Mesendoderm (in vitro differentiated cells): ENCODE results near the gene DHRS9.
"Not testable (repeated sequence)": the region's sequence is repeated elsewhere in the genome, so short reads cannot be mapped to it uniquely, and the experiment has no call there.

Experiments used
- DNase-seq: peaks from one replicate; pipeline ENCODE4 v3.0.0; 2013
- H2AK5ac ChIP-seq: 2 replicates; pipeline ENCODE4 v1.6.1; 2013; ENCODE audit warnings: low read length, inconsistent platforms
- H2BK120ac ChIP-seq: 2 replicates; pipeline ENCODE4 v1.6.1; 2013; ENCODE audit warnings: low read depth, mild to moderate bottlenecking, low read length, moderate library complexity, mixed read lengths
- H2BK15ac ChIP-seq: replicated peaks from 2 replicates; pipeline ENCODE4 v1.6.1; 2013; ENCODE audit warnings: low read depth, mild to moderate bottlenecking, moderate library complexity
- H2BK5ac ChIP-seq: 2 replicates; pipeline ENCODE4 v1.6.1; 2013; ENCODE audit warnings: low read length, inconsistent platforms
- H3K18ac ChIP-seq: 2 replicates; pipeline ENCODE4 v1.6.1; 2013; ENCODE audit warnings: mild to moderate bottlenecking, low read length, mixed read lengths
- H3K23ac ChIP-seq: one replicate; pipeline ENCODE4 v1.6.1; 2013; ENCODE audit warnings: low read length
- H3K27ac ChIP-seq: 2 replicates; pipeline ENCODE4 v1.5.1; 2013; ENCODE audit warnings: low read depth, mild to moderate bottlenecking, inconsistent platforms, low read length, moderate library complexity
- H3K27me3 ChIP-seq: 2 replicates; pipeline ENCODE4 v1.6.1; 2013; ENCODE audit warnings: low read length, control low read depth, mild to moderate bottlenecking, inconsistent platforms; ENCODE audit not compliant: insufficient read depth, poor library complexity
- H3K36me3 ChIP-seq: 2 replicates; pipeline ENCODE4 v1.6.1; 2013; ENCODE audit warnings: low read length, inconsistent platforms; ENCODE audit not compliant: control insufficient read depth, insufficient read depth
- H3K4ac ChIP-seq: one replicate; pipeline ENCODE4 v1.6.1; 2013; ENCODE audit warnings: low read depth, mild to moderate bottlenecking, low read length, moderate library complexity
- H3K4me1 ChIP-seq: 2 replicates; pipeline ENCODE4 v1.6.1; 2013; ENCODE audit warnings: low read depth, low read length, inconsistent platforms; ENCODE audit not compliant: control insufficient read depth
- H3K4me2 ChIP-seq: 2 replicates; pipeline ENCODE4 v1.6.1; 2013; ENCODE audit warnings: low read length
- H3K4me3 ChIP-seq: 2 replicates; pipeline ENCODE4 v1.5.1; 2013; ENCODE audit warnings: mild to moderate bottlenecking, low read length
- H3K56ac ChIP-seq: one replicate; pipeline ENCODE4 v1.6.1; 2013; ENCODE audit warnings: low read length
- H3K79me1 ChIP-seq: 2 replicates; pipeline ENCODE4 v1.6.1; 2013; ENCODE audit warnings: low read length, inconsistent platforms
- H3K79me2 ChIP-seq: 2 replicates; pipeline ENCODE4 v1.6.1; 2013; ENCODE audit warnings: mild to moderate bottlenecking, low read length; ENCODE audit not compliant: control insufficient read depth, insufficient read depth
- H3K9ac ChIP-seq: 2 replicates; pipeline ENCODE4 v1.6.1; 2013; ENCODE audit warnings: low read length, inconsistent platforms
- H4K5ac ChIP-seq: one replicate; pipeline ENCODE4 v1.6.1; 2013; ENCODE audit warnings: low read length
- H4K8ac ChIP-seq: one replicate; pipeline ENCODE4 v1.6.1; 2013; ENCODE audit warnings: low read depth, mild to moderate bottlenecking, control low read depth, low read length, moderate library complexity
- WGBS: extraction: QIAGEN DNeasy Blood & Tissue Kit; methylation state at CpG from one replicate; pipeline ENCODE4 v1.1.7; 2013; ENCODE audit warnings: low lambda C conversion rate, missing lambda C conversion rate; ENCODE audit not compliant: insufficient coverage; ENCODE audit errors: extremely low coverage; 5-methylcytosine and 5-hydroxymethylcytosine counted together

DHRS9 gene

DNA sequence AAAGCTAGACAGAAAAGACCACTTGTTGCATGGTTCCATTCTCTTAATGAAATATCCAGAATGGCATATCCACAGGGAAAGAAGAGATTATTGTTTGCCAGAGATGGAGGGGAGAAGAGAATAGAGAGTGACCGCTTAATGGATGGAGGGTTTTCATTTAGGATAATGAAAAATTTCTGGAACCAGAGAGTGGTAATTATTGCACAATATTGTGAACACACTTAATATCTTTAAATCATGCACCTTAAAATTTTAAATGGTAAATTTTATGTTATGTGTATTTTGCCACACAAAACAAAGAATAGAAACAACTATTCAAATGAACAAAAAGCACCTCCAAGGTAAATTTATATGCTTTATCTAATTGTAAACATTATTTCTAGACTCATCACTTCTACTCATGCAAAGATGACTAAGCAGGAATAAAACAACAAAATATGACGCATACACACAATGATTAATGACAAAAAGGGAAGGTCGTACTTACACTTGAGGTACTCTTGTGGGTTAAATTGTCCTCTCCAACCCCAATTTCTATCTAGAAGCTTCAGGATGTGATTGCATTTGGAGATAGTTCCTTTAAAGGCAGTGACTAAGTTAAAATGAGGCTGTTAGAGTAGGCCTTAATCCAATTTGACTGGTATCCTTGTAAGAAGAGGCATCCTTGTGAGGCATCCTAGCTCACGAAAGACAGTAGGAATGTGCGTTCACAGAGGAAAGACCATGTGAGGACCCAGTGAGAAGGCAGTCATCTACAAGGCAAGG, 18.7 kb upstream of the DHRS9 start:
- WGBS, result no CpG with 5 or more reads among the region's 5 CpGs
- no peak overlapping the region for H3K18ac ChIP-seq
- peak; percentile 28 for DNase-seq

DNA sequence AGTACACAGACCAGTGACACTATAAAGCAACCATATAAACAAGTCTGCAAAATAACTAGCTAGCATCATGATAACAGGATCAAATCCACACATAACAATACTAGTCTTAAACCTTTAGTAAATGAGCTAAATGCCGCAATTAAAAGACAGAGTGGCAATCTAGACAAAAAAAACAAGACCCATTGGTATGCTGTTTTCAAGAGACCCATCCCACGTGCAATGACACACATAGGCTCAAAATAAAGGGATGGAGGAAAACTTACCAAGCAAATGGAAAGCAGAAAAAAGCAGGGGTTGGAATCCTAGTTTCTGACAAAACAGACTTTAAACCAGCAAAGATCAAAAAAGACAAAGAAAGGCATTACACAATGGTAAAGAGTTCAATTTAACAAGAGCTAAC, 14.8 kb upstream of the DHRS9 start:
- not testable (repeated sequence) for H3K9ac ChIP-seq, H2BK15ac ChIP-seq, H2BK5ac ChIP-seq, H3K27me3 ChIP-seq, H3K4me3 ChIP-seq, H3K4me1 ChIP-seq, H4K8ac ChIP-seq, H3K23ac ChIP-seq, H3K79me2 ChIP-seq, H3K4me2 ChIP-seq, H3K56ac ChIP-seq, H3K18ac ChIP-seq, H2AK5ac ChIP-seq, H2BK120ac ChIP-seq, H4K5ac ChIP-seq, H3K36me3 ChIP-seq, DNase-seq, H3K27ac ChIP-seq, H3K79me1 ChIP-seq, H3K4ac ChIP-seq
- WGBS, result no CpG with 5 or more reads among the region's 2 CpGs

More for the DNA sequence above, 18.7 kb upstream of the DHRS9 start:
- Histone ChIP-seq H3K36me3 (no peaks in the 10 kb centered on the region), H3K4me3 (no peak overlapping the region), H3K4me2 (no peak overlapping the region), H4K5ac (no peak overlapping the region), H3K23ac (no peak overlapping the region), H3K56ac (no peak overlapping the region), H2BK5ac (no peak overlapping the region), H3K79me2 (no peaks in the 10 kb centered on the region), H4K8ac (no peak overlapping the region), H2BK120ac (no peak overlapping the region), H2AK5ac (no peak overlapping the region), H3K79me1 (no peaks in the 10 kb centered on the region), H3K4ac (no peak overlapping the region), H3K27ac (no peak overlapping the region), H3K9ac (no peak overlapping the region), H2BK15ac (no peak overlapping the region), H3K4me1 (no peaks in the 10 kb centered on the region), H3K27me3 (no peaks in the 10 kb centered on the region)

DNA sequence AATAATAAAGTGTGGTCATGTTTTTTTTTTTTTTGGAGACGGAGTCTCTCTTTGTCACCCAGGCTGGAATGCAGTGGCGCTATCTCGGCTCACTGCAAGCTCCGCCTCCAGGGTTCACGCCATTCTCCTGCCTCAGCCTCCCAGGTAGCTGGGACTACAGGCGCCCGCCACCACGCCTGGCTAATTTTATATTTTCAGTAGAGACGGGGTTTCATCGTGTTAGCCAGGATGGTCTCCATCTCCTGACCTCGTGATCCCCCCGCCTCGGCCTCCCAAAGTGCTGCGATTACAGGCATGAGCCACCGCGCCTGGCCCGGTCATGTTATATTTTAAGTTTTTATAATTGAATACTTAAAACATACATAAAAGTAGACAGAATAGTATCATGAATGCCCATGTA, 5.2 kb upstream of the DHRS9 start:
- H2BK15ac ChIP-seq, DNase-seq, H2BK120ac ChIP-seq, H2BK5ac ChIP-seq, H4K5ac ChIP-seq, H3K56ac ChIP-seq, H3K4me1 ChIP-seq, H3K4me2 ChIP-seq, H2AK5ac ChIP-seq, H3K18ac ChIP-seq, H3K79me2 ChIP-seq, H4K8ac ChIP-seq, H3K27ac ChIP-seq, H3K27me3 ChIP-seq, H3K36me3 ChIP-seq, H3K9ac ChIP-seq, H3K79me1 ChIP-seq, H3K4ac ChIP-seq, H3K4me3 ChIP-seq, H3K23ac ChIP-seq: not testable (repeated sequence)
- no CpG with 5 or more reads among the region's 17 CpGs for WGBS

DNA sequence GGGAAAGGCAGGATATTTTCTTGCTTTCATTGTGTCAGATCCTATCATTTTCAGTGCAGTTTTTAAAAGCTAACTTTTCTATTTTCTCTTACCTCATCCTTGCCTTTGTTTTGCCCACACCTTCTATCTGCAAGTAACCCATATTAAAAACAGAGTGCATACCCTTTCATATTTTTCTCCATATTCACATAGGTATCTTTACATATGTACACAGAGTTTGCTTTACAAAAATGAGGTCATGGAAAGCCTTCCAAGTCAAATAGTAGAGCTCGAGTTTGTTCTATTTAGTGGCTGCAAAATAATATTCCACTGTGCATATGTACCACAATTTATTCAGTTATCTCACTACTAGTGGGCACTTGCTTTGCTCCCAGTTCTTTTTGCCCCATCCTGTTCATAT, 3.9 kb upstream of the DHRS9 start:
- WGBS, result no CpG with 5 or more reads among the region's 1 CpG
- no peak overlapping the region for H3K4me3 ChIP-seq
- no peaks in the 10 kb centered on the region for H3K36me3 ChIP-seq
- no peaks in the 10 kb centered on the region for H3K4me1 ChIP-seq
- no peak overlapping the region for H3K27ac ChIP-seq
- no peak overlapping the region for H3K4me2 ChIP-seq
- no peak overlapping the region for H4K8ac ChIP-seq
- H4K5ac ChIP-seq, result no peak overlapping the region
- H3K27me3 ChIP-seq, result no peaks in the 10 kb centered on the region
- H3K79me1 ChIP-seq, result no peaks in the 10 kb centered on the region
- H3K23ac ChIP-seq, result no peak overlapping the region
- no peak overlapping the region for H3K9ac ChIP-seq
- no peak overlapping the region for H3K56ac ChIP-seq
- H3K18ac ChIP-seq, result no peak overlapping the region
- H2BK5ac ChIP-seq, result no peak overlapping the region
- no peak for DNase-seq
- no peak overlapping the region for H2BK15ac ChIP-seq
- H3K4ac ChIP-seq, result no peak overlapping the region
- H2BK120ac ChIP-seq, result no peak overlapping the region
- H3K79me2 ChIP-seq, result no peaks in the 10 kb centered on the region
- H2AK5ac ChIP-seq, result no peak overlapping the region

DNA sequence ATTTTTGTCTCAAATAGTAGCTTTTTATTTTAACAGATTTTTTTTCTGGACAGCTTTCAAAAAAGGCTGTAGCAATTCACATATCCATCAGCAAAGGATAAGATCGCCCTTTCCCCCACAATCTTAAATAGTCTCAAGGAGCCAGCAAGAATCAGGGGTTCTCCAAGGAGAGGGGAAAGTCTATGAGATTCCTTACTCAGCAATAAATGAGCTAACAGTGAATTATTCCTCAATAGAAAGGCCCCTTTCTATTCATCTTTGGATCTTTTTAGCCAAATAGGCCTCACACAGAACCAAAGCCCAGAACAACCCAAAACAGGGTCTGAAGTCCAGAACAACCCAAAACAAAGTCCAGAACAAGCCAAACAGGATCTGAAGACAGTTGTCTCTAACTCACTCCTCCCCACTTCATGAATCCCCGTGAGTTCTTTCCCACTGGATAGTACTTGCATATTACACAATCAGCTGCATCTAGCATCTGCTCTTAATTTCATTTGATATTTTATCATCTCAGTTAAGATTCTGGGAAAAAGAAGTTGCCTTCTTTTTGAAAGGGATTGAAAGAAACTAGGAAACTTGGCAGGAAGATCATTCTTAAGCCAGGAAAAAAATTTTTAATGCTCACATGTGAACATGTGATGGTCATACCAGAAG, 3.4 kb upstream of the DHRS9 start:
- Histone ChIP-seq H3K4me1 (no peaks in the 10 kb centered on the region), H3K79me1 (no peaks in the 10 kb centered on the region), H3K18ac (no peak overlapping the region), H2BK120ac (no peak overlapping the region), H3K4ac (no peak overlapping the region), H3K4me3 (no peak overlapping the region), H3K23ac (no peak overlapping the region), H2BK5ac (no peak overlapping the region), H4K5ac (no peak overlapping the region), H3K79me2 (no peaks in the 10 kb centered on the region), H2BK15ac (no peak overlapping the region), H3K4me2 (no peak overlapping the region), H3K56ac (no peak overlapping the region), H4K8ac (no peak overlapping the region), H3K27ac (no peak overlapping the region), H3K9ac (no peak overlapping the region), H2AK5ac (no peak overlapping the region), H3K36me3 (no peaks in the 10 kb centered on the region), H3K27me3 (no peaks in the 10 kb centered on the region)
- no CpG with 5 or more reads among the region's 2 CpGs for WGBS
- DNase-seq, result no peak
